ENCODE results near the gene CHEK1. TPM values are rescaled to one million over a fixed set of nuclear protein-coding genes. Genes with fewer than 3 reads are reported as not detected.

CHEK1 gene
- total RNA-seq, 4 donors from 2014 or later: 0.94 to 3.0 (median 2.2) TPM

GRCh38 chr11:125627236-125627910 lies 2.4 kb downstream of the CHEK1 start:
- no peak overlapping the region for H3K27ac ChIP-seq
- ATAC-seq: no peak
- no peak overlapping the region for H3K4me3 ChIP-seq
- H3K27me3 ChIP-seq: no peaks in the 10 kb centered on the region
- TF ChIP-seq POLR2AphosphoS5 (IDR thresholded peaks at IDR 0.05): no peak
- no peak for TF ChIP-seq EP300 (IDR thresholded peaks at IDR 0.05)
- no peak for TF ChIP-seq CTCF (IDR thresholded peaks at IDR 0.05)
- TF ChIP-seq POLR2A (IDR thresholded peaks at IDR 0.05): no peak
- no peaks in the 10 kb centered on the region for H3K9me3 ChIP-seq
- H3K36me3 ChIP-seq: no peaks in the 10 kb centered on the region
- peaks cover 3 to 29% (median 7%) of the 10 kb centered on the region in 3 donors for H3K4me1 ChIP-seq
- 64 to 79% methylated on average over 7 of the region's 7 CpGs for WGBS, 2 donors (ENCODE audit: low coverage in 1 of 2)

- Histone ChIP-seq H3K27me3 (no peaks in the 10 kb centered on the region), H3K4me1 (no peaks in the 10 kb centered on the region), H3K9me3 (no peaks in the 10 kb centered on the region), H3K27ac (no peak overlapping the region), H3K36me3 (peaks cover 0 to 8% of the 10 kb centered on the region in 2 donors), H3K4me3 (no peak overlapping the region)
- ATAC-seq: no peak
- TF ChIP-seq POLR2A (IDR thresholded peaks at IDR 0.05) (no peak), EP300 (IDR thresholded peaks at IDR 0.05) (no peak), POLR2AphosphoS5 (IDR thresholded peaks at IDR 0.05) (no peak), CTCF (IDR thresholded peaks at IDR 0.05) (no peak)
- 76 to 94% methylated on average over 3 of the region's 3 CpGs for WGBS, 2 donors (ENCODE audit: low coverage in 1 of 2)
Measured at GRCh38 chr11:125637840-125638239, 12.9 kb downstream of the CHEK1 start.

- Histone ChIP-seq H3K4me3 (no peak overlapping the region), H3K9me3 (no peaks in the 10 kb centered on the region), H3K27me3 (no peaks in the 10 kb centered on the region), H3K4me1 (no peaks in the 10 kb centered on the region), H3K36me3 (peaks cover 0 to 8% of the 10 kb centered on the region in 2 donors), H3K27ac (no peak overlapping the region)
- no peak for ATAC-seq
- WGBS, 2 donors (ENCODE audit: low coverage in 1 of 2): 100% methylated on average over 1 of the region's 1 CpG; no CpG with 5 or more reads in 1 of the 2 donors
- TF ChIP-seq POLR2A (IDR thresholded peaks at IDR 0.05) (no peak), CTCF (IDR thresholded peaks at IDR 0.05) (no peak), EP300 (IDR thresholded peaks at IDR 0.05) (no peak), POLR2AphosphoS5 (IDR thresholded peaks at IDR 0.05) (no peak)
Measured at GRCh38 chr11:125638315-125638714, 13.4 kb downstream of the CHEK1 start.

- no peak for ATAC-seq
- no peak for TF ChIP-seq POLR2A (IDR thresholded peaks at IDR 0.05)
- no peak for TF ChIP-seq POLR2AphosphoS5 (IDR thresholded peaks at IDR 0.05)
- TF ChIP-seq EP300 (IDR thresholded peaks at IDR 0.05): no peak
- no peak for TF ChIP-seq CTCF (IDR thresholded peaks at IDR 0.05)
- H3K9me3 ChIP-seq: no peaks in the 10 kb centered on the region
- H3K4me1 ChIP-seq: no peaks in the 10 kb centered on the region
- H3K27ac ChIP-seq: no peak overlapping the region
- no peak overlapping the region for H3K4me3 ChIP-seq
- WGBS, 2 donors (ENCODE audit: low coverage in 1 of 2): 90 to 100% methylated on average over 3 of the region's 3 CpGs
- peaks cover 0 to 8% of the 10 kb centered on the region in 2 donors for H3K36me3 ChIP-seq
- H3K27me3 ChIP-seq: no peaks in the 10 kb centered on the region
Measured at GRCh38 chr11:125645871-125646270, 20.9 kb downstream of the CHEK1 start.
